PFSK-1 (cell line): ENCODE results near the gene DIP2C.

Experiments used
- FOXP2 ChIP-seq: optimal IDR thresholded peaks from 2 replicates; pipeline ENCODE3; 2011; ENCODE audit warnings: borderline replicate concordance, control low read depth, inconsistent platforms; ENCODE audit not compliant: insufficient read depth; ENCODE audit errors: extremely low read length, extremely low read depth
- POLR2AphosphoS5 ChIP-seq: IDR thresholded peaks from 2 replicates; pipeline ENCODE4 v1.6.1; 2012; ENCODE audit warnings: low read depth, mild to moderate bottlenecking, control low read depth, low read length, moderate library complexity
- SIN3A ChIP-seq: IDR thresholded peaks from 2 replicates; pipeline ENCODE4 v1.6.1; 2012; ENCODE audit warnings: mild to moderate bottlenecking, low read length, moderate library complexity, borderline replicate concordance; ENCODE audit not compliant: insufficient read depth
- TAF1 ChIP-seq: IDR thresholded peaks from 2 replicates; pipeline ENCODE4 v1.6.1; 2012; ENCODE audit warnings: low read length, control low read depth, borderline replicate concordance; ENCODE audit not compliant: insufficient read depth
- TF ChIP-seq, protein P1 (sequence below), 2 experiments: IDR thresholded peaks; 2 replicates each; pipeline versions ENCODE4 v1.6.1 to v1.8.0; 2011 to 2012; ENCODE audit warnings: low read depth in 2 of 2, low read length in 2 of 2, control low read depth in 1 of 2, inconsistent platforms in 1 of 2, mild to moderate bottlenecking in 1 of 2, moderate library complexity in 1 of 2; ENCODE audit not compliant: insufficient read depth in 1 of 2

DNA sequence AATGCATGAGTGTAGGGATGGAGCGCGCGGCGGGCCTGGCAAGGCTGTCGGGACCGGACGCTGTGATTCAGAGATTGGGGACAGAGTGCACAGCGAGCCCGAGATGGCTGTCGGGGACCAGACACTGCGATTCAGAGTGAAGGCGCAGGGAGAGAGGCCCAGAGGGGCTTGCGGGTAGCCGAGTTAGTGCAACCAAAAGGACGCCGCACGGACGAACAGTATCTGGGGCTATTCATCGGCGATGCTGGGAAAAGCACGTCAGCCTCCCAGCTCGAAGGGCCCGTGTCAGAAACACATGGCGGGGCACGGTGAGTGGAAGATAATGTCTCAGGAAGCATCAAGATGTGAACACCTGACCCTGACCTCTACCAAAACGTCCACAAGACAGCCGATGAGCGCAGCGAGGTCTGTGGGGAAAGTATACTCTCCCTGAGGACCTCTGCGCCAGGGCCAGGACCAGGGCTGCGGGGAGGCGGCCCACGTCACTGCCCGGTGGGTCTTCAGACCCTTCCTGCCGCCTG lies 338.4 kb downstream of the DIP2C start:
- TF ChIP-seq, protein P1, sequence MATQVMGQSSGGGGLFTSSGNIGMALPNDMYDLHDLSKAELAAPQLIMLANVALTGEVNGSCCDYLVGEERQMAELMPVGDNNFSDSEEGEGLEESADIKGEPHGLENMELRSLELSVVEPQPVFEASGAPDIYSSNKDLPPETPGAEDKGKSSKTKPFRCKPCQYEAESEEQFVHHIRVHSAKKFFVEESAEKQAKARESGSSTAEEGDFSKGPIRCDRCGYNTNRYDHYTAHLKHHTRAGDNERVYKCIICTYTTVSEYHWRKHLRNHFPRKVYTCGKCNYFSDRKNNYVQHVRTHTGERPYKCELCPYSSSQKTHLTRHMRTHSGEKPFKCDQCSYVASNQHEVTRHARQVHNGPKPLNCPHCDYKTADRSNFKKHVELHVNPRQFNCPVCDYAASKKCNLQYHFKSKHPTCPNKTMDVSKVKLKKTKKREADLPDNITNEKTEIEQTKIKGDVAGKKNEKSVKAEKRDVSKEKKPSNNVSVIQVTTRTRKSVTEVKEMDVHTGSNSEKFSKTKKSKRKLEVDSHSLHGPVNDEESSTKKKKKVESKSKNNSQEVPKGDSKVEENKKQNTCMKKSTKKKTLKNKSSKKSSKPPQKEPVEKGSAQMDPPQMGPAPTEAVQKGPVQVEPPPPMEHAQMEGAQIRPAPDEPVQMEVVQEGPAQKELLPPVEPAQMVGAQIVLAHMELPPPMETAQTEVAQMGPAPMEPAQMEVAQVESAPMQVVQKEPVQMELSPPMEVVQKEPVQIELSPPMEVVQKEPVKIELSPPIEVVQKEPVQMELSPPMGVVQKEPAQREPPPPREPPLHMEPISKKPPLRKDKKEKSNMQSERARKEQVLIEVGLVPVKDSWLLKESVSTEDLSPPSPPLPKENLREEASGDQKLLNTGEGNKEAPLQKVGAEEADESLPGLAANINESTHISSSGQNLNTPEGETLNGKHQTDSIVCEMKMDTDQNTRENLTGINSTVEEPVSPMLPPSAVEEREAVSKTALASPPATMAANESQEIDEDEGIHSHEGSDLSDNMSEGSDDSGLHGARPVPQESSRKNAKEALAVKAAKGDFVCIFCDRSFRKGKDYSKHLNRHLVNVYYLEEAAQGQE (IDR thresholded peaks at IDR 0.05; ENCODE audit: insufficient read depth in 1 of 2, low read depth in 2 of 2, low read length in 2 of 2): no peak
- TF ChIP-seq TAF1 (no peak), POLR2AphosphoS5 (no peak), SIN3A (no peak), FOXP2 (no peak)
